OCI-LY1 (cell line): ENCODE measurements around the gene WIPF1.
"Not testable (repeated sequence)": the region's sequence is repeated elsewhere in the genome, so short reads cannot be mapped to it uniquely, and the experiment has no call there.

Experiments used
- EZH2 ChIP-seq: fragments of 200-600 bp; sonication (generic), shearing (Covaris generic); IDR thresholded peaks from 2 replicates; pipeline ENCODE4 v1.8.0; 2017; ENCODE audit warnings: borderline replicate concordance, mixed run types, mild to moderate bottlenecking, antibody characterized with exemption, low read length, moderate library complexity, mixed read lengths
- TF ChIP-seq, protein P1 (sequence below): fragments of 200-600 bp; sonication (generic), shearing (Covaris generic); IDR thresholded peaks from 2 replicates; pipeline ENCODE4 v1.5.1; 2017; ENCODE audit warnings: mild to moderate bottlenecking, antibody characterized with exemption, low read length, moderate library complexity, mixed read lengths

DNA sequence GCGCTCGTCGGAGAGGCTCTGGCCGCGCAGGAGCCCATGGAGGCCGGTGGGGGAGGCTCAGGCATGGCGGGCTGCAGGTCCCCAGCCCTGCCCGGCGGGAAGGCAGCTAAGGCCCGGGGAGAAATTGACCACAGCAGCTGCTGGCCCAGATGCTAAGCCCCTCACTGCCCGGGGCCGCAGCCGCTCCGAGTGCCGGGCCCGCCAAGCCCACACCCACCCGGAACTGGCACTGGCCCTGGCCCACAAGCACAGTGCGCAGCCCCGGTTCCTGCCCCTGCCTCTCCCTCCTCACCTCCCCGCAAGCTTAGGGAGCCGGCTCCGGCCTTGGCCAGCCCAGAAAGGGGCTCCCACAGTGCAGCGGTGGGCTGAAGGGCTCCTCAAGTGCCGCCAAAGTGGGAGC is 49.0 kb downstream of the WIPF1 start:
- TF ChIP-seq, protein P1, sequence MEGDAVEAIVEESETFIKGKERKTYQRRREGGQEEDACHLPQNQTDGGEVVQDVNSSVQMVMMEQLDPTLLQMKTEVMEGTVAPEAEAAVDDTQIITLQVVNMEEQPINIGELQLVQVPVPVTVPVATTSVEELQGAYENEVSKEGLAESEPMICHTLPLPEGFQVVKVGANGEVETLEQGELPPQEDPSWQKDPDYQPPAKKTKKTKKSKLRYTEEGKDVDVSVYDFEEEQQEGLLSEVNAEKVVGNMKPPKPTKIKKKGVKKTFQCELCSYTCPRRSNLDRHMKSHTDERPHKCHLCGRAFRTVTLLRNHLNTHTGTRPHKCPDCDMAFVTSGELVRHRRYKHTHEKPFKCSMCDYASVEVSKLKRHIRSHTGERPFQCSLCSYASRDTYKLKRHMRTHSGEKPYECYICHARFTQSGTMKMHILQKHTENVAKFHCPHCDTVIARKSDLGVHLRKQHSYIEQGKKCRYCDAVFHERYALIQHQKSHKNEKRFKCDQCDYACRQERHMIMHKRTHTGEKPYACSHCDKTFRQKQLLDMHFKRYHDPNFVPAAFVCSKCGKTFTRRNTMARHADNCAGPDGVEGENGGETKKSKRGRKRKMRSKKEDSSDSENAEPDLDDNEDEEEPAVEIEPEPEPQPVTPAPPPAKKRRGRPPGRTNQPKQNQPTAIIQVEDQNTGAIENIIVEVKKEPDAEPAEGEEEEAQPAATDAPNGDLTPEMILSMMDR, result not testable (repeated sequence)
- TF ChIP-seq EZH2, result not testable (repeated sequence)
